Caki2 (cell line): ENCODE data around the gene INPP5E. TPM values are rescaled to one million over a fixed set of nuclear protein-coding genes. Genes with fewer than 3 reads are reported as not detected.

Experiments
- DNase-seq: peaks from one replicate; pipeline ENCODE4 v3.0.0-alpha.2; 2015; ENCODE audit warnings: low read depth
- in situ Hi-C: cut with HindIII; loops from 2 replicates; pipeline ENCODE4 v1.10.0; 2016; ENCODE audit warnings: low sequenced_read_pairs, low pct_unique_long_range_greater_than_20kb, mixed read lengths
- total RNA-seq: library from RNA; depleted of rRNA; stranded (reverse); fragments of >200 nt; shearing (Covaris generic); gene quantifications from 2 replicates; pipeline ENCODE4 v1.2.3, GENCODE V29; 2014; ENCODE audit warnings: low replicate concordance; rRNA removed

The INPP5E gene, protein sequence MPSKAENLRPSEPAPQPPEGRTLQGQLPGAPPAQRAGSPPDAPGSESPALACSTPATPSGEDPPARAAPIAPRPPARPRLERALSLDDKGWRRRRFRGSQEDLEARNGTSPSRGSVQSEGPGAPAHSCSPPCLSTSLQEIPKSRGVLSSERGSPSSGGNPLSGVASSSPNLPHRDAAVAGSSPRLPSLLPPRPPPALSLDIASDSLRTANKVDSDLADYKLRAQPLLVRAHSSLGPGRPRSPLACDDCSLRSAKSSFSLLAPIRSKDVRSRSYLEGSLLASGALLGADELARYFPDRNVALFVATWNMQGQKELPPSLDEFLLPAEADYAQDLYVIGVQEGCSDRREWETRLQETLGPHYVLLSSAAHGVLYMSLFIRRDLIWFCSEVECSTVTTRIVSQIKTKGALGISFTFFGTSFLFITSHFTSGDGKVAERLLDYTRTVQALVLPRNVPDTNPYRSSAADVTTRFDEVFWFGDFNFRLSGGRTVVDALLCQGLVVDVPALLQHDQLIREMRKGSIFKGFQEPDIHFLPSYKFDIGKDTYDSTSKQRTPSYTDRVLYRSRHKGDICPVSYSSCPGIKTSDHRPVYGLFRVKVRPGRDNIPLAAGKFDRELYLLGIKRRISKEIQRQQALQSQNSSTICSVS
- 6.3 and 7.7 TPM in 2 replicates for total RNA-seq

DNA sequence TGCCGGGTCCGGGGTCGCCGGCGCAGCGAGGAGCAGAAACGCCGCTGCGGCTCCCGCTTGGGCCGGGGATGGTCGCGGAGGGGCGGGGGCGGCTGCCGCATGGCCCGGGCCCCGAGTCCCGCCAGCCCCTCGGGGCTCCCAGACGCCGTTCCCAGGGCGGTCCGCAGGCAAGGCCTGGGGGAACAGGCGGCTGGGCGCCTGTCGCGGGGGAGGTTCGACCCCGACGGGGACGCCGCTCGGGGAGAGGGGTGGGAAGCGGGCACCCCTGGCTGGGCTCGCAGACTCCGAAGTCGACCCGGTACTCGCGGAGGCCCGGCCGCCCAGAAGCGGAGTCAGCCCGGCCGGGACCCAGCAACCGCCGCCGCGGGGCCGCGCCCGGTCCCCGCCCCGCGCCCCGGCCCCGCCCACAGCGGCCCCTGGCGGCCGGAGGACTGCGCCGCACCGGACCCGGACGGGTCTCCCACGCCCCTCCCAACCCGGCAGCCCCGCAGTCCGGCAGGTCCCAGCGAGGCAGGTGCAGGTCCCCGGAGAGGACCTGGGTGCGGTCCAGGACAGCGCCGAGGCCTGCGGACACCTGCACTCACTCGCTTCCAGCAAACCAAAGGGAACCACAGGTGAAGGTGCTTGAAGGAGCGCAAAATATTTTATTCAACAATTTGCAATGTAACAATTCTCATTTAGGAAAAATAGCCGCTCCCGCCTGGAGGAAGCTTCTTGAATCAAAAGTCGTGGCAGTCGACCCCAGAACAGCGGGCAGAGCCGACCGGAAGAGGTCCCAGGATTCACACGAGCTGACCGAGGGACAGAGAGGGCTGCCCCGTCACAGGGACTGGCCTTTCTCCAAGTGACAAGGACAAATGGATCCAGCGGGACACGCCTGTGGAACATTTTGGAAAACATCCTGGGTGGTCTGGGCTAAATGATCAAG, at the start of gene INPP5E:
TSS of gene INPP5E (minus strand) at position 365 of the 928 bp plus-strand sequence. CDS start 426 bp downstream, outside the sequence.
- in situ Hi-C loops = no loop called here
- peak; percentile 51 for DNase-seq

DNA sequence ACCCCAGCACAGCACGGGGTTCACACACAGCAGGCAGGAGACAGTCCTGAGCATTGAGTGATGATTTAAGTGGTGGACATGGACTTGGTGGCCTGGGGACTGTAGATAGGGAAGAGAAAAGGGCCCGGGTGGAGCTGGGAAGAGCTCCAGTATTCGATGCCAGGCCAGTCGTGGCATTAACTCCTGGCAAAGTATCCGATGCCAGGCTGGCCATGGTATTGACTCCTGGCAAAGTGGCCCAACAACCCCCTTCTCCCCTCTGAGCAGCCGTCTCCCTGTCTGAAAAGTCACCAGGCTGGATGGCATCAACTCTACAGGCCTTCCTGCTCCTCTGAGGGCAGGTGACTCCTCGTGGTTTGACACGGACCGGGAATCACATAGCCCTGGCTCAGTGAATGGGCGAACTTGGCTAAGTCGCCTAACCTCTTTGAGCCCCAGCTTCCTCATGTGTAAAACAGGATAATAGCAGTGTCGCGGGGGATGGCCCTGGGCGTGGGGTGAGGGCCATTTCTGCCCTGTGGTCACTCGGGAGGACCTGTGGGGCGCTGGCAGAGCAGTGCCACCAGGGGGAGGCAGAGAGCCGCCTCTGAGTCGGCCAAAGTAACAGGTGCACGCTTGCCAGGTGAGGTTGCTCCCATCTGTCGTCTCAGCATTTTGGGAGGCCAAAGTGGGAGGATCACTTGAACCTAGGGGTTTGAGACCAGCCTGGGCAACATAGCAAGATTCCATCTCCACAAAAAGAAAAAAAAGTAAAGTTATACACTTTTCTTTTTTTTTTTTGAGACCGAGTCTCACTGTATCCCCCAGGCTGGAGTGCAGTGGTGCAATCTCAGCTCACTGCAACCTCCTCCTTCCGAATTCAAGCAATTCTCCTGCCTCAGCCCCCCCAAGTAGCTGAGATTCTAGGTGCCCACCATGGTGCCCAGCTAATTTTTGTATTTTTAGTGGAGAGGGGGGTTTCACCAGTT, 48.9 kb upstream of the INPP5E start:
- in situ Hi-C loops = loop anchor here (10.0 kb wide), 1 partner anchor 66 kb away; no protein-coding TSS in a partner anchor
- peak; percentile 52 for DNase-seq

DNA sequence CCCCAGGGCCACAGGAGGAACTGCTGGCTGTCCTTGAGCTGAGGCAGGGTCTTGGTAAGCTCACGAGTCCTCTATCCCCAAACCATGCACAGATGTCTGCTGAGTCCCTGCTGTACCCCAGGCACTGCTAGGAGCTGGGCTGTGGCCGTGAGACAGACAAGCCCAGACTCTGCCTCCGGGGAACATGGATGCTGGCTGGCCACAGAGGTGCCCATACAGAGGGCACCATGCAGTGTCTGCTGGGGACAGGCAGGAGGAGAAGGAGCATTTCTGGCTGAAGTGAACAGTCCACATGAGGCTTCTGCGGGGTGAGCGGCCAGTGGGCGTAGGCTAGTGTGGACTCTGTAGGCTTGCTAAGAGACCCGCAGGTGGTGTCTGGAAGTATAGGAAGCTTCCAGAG, 48.0 kb upstream of the INPP5E start:
- in situ Hi-C loops = loop anchor here (10.0 kb wide), 1 partner anchor 67 kb away; no protein-coding TSS in a partner anchor

DNA sequence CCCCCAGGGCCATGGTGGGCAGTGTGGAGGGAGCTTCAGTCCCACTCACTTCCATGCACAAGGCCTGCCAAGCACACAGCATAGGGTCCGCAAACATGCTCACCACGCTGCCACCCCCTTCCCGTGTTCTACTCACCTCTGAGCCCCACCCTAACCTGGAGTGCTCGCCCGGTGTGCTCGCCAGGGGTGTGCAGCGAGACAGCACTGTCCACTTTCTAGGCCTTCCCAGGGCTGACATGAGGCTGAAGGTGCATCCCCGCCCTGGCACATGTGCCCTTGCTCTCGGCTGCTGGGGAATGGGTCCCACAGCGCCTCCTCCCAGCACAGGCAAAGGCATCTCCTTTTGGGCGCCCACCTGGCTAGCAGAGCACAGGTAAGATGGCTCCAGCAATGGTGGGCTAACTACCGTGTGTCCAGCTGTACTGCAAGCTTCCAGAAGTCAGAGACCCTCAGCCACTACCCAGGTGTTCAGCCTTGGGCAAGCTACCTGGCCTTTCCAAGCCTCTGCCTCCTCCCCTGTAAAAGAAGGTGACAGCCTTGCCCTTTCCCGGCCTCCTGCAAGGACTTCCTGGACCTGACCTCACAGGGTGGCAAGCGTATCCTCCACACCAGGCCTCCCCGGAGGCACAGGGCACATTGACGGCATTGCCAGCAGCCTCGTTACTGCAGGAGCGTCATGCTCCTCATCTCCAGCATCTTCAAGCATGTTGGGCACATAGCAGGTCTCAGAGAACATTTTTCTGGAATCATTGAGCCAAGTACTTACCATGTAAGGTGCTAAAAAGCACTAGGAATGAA, 47.4 kb upstream of the INPP5E start:
- in situ Hi-C loops = loop anchor here (10.0 kb wide), 1 partner anchor 68 kb away; no protein-coding TSS in a partner anchor
- no peak for DNase-seq

More for the DNA sequence above, 48.0 kb upstream of the INPP5E start:
- DNase-seq = no peak

DNA sequence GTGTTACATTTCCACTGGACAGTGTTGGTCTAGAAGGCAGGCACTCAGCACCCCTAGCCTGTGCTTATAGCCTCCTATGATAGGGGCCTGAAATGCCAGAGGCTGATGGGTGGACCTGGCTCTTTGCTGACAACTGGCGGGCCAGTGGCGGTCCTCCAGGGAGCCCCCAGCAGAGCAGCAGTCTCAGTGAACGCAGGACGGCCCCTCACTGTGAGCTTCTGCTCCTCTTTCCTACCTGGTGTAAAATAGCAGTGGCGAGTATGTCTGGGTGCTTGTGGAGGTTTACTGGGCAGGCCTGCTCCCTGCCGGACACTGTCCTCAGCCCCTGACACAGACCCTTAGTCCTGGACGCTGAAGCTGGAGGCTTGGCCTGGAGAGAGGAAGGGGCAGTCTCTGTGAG, 46.5 kb upstream of the INPP5E start:
- DNase-seq = no peak
- in situ Hi-C loops = loop anchor here (10.0 kb wide), 1 partner anchor 69 kb away; no protein-coding TSS in a partner anchor

DNA sequence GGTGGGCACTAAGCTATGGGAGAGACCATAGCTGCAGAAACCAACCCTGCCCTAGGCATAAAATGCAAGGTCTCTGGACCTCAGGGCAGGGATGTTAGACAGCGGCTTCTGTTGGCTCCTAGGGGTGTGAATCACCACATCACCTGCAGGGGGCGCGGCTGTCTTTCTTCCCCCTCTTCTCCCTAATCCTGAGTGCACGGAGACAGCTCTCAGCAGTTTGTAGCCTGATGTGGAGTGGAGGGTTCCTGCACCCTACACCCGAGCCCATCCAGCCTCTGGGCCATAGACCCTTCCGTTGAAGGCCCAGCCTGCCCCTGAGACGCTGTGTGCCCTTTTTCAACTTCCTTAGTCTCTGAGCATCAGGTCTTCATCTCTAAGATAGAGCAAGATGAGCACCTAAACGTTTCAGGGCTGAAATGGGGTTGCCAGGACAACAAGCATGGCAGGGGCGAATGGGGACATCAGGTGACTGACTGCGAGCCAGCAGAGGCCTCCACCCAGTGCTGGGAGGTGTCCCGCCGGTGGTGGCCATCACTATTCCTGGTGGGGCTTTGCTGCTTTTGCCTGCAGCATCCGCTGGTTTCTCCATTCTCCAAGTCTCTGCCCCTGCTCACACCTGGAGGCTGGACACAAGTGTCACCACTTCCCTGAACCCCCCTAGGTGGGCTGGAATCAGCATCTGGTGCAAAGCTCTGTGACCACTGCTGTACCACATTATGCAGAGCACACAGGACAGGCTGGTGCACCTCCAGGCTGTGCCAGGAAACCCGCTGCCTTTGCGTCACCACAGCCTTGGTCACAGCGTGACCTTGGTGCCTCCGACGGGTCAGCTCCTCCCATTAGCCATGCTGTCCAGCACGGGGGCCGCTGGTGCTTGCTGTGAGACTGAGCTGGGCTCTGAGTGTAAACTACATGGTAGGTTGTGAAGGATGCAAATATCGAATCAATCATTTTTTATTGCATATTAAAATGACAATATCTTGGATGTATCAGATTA, 45.7 kb upstream of the INPP5E start:
- in situ Hi-C loops = loop anchor here (10.0 kb wide), 1 partner anchor 69 kb away; no protein-coding TSS in a partner anchor
- DNase-seq = peak; percentile 76

DNA sequence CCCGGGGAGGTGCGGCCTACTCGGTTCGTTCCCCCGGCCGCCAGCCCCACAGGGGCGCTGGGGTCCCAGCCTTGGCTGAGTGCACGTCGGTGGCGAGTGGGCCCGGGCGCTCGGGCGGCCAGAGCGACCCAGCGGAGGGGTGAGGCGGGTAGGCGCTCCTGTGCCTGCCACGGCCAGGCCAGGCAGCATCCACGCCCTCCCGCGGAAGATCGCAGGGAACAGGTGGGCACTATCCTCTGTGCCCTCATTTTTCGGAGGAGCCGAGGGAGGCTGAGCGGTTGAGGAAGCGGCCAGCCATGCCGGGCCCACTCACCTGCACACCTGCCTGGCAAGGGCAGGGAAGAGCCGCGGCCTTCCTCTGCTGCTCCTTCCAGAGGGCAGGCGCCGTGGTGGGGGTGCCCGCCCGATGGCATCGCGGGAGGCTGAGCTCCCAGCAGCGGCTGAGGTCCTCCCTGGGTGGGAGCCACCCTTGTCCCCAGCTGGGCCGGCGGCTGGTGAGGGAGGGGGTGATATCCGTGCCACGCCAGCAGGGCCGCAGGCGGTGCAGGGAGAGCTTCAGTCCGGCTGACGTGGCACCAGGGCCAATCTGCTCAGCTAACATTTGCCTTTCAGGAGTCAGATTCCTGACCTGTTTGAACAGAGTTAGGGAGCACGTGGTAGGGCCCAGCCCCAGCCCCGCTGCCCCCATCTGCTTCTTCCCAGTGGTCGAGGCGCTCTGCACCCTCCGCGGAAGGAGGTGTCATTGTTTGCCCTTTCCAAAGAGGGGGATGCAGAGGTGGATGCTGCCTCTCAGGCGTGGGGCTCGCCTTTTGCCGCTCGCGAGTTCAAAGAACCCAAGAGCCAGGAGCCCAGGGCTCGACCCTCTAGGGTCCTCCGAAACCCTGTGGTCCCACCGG, 44.8 kb upstream of the INPP5E start:
- peak; percentile 70 for DNase-seq
- in situ Hi-C loops = loop anchor here (10.0 kb wide), 1 partner anchor 70 kb away; no protein-coding TSS in a partner anchor

DNA sequence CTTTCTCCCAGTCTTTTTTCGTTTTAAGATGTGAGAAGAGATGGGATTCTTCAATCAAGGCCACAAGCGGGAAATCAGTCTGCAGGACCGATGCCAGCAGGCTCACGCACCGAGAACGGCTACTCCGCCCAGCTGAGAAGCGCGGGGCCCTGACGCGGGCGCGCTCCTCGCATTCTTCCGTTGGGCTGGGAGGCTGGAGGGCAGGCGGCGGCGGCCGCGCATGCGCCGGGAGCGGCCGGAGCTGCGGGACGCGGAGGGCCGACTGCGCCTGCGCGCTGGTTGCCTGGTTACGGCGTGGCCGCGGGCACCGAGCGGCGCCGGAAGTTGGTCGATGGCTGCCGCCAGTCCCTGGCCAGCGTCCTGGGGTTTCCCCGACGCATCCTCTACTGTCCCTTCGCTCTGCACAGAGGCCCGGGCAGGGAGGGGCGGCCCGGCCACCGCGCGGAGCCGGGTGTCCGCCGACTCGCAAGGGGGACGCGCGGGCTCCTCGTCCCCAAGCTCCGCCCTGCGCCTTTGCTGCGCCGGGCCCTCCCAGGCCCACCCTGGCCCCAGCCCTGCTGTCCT, 44.0 kb upstream of the INPP5E start:
- in situ Hi-C loops = loop anchor here (10.0 kb wide), 1 partner anchor 71 kb away; no protein-coding TSS in a partner anchor
- peak; percentile 96 for DNase-seq

DNA sequence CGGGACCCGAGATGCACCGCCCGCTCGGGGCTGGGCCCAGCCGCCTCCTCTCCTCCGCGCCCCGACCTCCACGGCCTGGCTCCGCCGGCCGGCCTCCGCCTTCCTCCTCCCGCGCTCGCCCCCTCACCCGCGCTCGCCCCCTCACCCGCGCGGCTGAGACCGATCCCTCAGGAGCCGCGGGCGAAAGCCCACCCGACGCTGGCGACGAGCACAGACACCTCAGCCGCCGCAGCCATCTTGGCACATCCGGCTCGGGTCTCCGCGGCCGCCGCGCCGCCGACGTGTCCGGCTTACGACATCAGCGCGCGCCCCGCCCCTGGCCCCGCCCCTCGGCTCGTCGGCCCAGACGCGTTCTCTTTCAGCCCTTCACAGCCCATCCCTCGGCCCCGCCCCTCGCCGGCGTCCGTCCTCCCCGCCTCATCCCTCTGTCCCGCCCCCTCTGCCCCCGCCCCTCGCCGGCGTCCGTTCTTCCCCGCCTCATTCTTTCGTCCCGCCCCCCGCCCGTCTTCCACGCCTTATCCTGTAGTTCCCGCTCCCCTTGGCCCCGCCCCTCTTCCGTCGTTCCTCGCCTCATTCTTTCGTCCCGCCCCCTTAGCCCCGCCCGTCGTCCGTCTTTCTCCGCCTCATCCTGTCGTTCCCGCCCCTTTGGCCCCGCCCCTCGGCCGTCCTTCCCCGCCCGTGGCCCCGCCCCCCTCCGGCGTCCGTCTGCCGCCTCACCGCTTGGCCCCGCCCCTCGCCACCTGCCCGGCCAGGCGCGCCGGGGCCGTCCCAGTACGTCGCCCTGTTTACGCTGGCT, 43.3 kb upstream of the INPP5E start, which contains the start of gene SEC16A:
TSS of gene SEC16A (minus strand) at position 248 of the 796 bp plus-strand sequence. CDS start 5,425 bp downstream, outside the sequence.
- in situ Hi-C loops = loop anchor here (10.0 kb wide), 1 partner anchor 72 kb away; no protein-coding TSS in a partner anchor
- peak; percentile 83 for DNase-seq

DNA sequence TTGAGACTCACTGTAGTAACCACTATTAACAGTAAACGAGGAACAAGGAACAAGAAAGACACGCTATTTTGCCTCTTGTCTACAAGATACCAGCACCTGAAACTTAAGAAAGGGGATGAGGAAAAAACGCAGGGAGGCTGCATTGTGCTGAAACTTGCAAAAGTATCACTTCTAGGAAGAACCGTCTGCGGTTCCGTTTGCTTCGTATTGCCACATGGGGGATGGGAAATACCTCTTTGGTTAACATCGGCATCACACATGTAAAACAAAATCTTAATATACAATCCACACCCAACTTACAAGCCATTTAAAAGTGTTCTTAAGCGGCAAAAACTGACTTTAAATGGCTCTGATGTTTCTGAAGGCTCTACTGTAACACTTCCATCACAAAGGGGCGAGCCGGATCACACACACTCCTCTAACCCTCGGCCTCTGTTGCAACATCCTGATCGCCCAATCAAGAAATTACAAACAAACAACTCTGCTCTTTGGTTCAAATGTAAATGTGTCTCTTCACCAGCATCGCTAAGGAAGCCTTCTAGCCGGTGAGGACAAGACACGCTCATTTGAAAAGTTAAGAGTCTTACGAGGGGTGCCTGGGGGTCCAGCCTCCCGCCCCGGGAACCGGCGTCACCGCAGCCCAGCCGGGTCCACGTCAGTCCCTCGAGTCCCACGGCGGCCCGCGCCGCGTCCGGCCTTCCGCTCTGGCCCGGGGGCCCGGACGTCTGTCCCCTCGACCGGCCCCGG, 42.6 kb upstream of the INPP5E start:
- in situ Hi-C loops = loop anchor here (10.0 kb wide), 1 partner anchor 73 kb away; no protein-coding TSS in a partner anchor
- DNase-seq = peak; percentile 36

DNA sequence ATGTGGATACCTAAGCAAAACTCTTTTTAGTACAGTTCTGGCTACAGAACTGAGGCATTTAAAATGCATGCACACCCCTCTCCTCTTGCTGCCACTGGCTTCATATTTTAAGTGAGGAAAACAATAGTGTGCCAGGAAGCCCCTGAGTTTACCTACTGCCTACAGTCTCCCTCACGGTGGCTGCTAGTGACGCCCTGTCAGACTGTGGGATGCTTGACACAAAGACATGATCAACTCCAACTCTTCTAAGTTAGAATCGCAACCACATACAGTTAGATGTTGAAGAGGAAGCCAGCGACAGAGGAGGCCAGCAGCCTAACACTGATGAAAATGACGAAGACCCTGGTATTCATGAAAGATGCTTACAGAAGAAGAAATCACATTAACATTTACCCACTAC, 41.9 kb upstream of the INPP5E start:
- no peak for DNase-seq
- in situ Hi-C loops = loop anchor here (10.0 kb wide), 1 partner anchor 73 kb away; no protein-coding TSS in a partner anchor
